ENCODE measurements around the gene ID2. TPM values are rescaled to one million over a fixed set of nuclear protein-coding genes. Genes with fewer than 3 reads are reported as not detected.

The ID2 gene
- total and polyA plus RNA-seq, 2 of the 13 experiments (the other 11 are each of a cell fraction or from before 2014, with no cell fraction given) = 214 to 719 TPM

- TF ChIP-seq ZNF318 (CRISPR knock-in tag; IDR thresholded peaks at IDR 0.05) (no peak), ATF3 (CRISPR knock-in tag; IDR thresholded peaks at IDR 0.05) (no peak; the same call in 1 of the 2 replicates), CENPX (CRISPR knock-in tag; IDR thresholded peaks at IDR 0.05) (no peak), SIN3A (IDR thresholded peaks at IDR 0.05; ENCODE audit: borderline replicate concordance, low read depth, low read length) (peak; percentile 77), AHR (CRISPR knock-in tag; IDR thresholded peaks at IDR 0.05) (0 out of 2 replicates have a peak, but pooled peaks have one; percentile 44), ZBTB44 (CRISPR knock-in tag; IDR thresholded peaks at IDR 0.05) (no peak), ZFP90 (CRISPR knock-in tag; IDR thresholded peaks at IDR 0.05; ENCODE audit: borderline replicate concordance) (peak; percentile 100), FOXC1 (CRISPR knock-in tag; IDR thresholded peaks at IDR 0.05; ENCODE audit: borderline replicate concordance) (peak; percentile 81; the same call in 1 of the 2 replicates), CC2D1A (CRISPR knock-in tag; IDR thresholded peaks at IDR 0.05) (no peak), GABPA (IDR thresholded peaks at IDR 0.05; ENCODE audit: low read depth, low read length) (no peak), GABPA (CRISPR knock-in tag; IDR thresholded peaks at IDR 0.05; ENCODE audit: low read depth) (peak; percentile 85), TFAP4 (IDR thresholded peaks at IDR 0.05; ENCODE audit: borderline replicate concordance, low read depth) (peak; percentile 98), ZNF207 (IDR thresholded peaks at IDR 0.05; ENCODE audit: borderline replicate concordance) (no peak; the same call in 1 of the 2 replicates), SMAD9 (CRISPR knock-in tag; IDR thresholded peaks at IDR 0.05) (0 out of 2 replicates have a peak, but pooled peaks have one; percentile 48), ZNF446 (CRISPR knock-in tag; IDR thresholded peaks at IDR 0.05) (0 out of 2 replicates have a peak, but pooled peaks have one; percentile 16), ZFP37 (CRISPR knock-in tag; IDR thresholded peaks at IDR 0.05; ENCODE audit: borderline replicate concordance) (peak; percentile 92; the same call in 1 of the 2 replicates), ZNF230 (CRISPR knock-in tag; IDR thresholded peaks at IDR 0.05) (peak; percentile 88; the same call in 1 of the 2 replicates), ZC3H13 (CRISPR knock-in tag; IDR thresholded peaks at IDR 0.05) (0 out of 2 replicates have a peak, but pooled peaks have one; percentile 54)
These were observed 1.8 kb upstream of the ID2 start (continued) for GRCh38 chr2:8679827-8680731.

Data from HepG2 (cell line).